GM19324 (cell line): ENCODE data around the gene PLSCR3.

ENCODE experiments used
- ATAC-seq: cut with Tn5 transposase; IDR thresholded peaks from one replicate; pipeline ENCODE4 v1.9.1; 2021; ENCODE audit warnings: mild to moderate bottlenecking, moderate library complexity; ENCODE audit not compliant: unreplicated experiment, low FRiP score

PLSCR3 gene

DNA sequence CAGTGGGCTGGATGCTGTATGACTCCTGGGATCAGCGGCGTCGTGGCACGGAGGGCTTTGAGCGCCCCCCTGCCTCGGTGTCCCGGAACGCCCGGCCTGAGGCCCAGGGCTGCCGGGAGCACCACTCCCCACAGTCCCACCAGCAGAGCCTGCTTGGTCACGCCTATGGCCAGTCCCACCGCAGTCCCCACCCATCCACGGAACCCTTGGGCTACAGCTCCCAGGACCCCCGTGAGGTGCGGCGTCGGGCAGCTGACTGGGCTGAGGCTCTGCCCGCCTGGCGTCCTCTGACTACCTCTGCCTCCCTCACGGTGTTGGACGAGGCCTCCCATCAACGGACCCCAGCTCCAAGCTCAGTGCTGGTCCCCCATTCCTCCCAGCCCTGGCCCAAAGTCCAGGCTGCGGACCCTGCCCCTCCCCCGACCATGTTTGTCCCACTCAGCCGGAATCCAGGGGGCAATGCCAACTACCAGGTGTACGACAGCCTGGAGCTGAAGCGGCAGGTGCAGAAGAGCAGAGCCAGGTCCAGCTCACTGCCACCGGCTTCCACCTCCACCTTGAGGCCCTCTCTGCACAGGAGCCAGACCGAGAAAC, 32.7 kb upstream of the PLSCR3 start:
- ATAC-seq = no peak

DNA sequence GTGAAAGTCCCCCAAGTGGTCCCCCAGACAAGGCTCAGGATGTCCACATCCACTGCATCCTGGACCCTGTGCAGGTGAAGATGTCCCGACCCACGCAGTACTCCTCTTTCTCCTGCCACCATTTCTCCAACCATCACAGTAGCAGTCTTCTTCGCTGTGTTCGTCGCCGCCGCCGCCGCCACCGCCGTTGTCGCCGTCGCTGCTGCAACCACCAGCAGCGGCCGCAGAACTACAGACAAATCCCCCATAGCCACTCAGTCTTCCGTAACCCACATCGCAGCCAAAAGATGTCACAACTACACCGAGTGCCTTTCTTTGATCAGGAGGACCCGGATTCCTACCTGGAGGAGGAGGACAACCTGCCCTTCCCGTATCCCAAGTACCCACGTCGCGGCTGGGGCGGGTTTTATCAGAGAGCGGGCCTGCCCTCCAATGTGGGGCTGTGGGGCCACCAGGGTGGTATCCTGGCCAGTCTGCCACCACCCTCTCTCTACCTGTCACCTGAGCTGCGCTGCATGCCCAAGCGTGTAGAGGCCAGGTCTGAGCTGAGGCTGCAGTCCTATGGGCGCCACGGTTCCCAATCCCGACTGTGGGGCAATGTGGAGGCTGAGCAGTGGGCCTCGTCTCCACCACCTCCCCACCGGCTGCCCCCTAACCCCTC, 32.0 kb upstream of the PLSCR3 start:
- no peak for ATAC-seq

DNA sequence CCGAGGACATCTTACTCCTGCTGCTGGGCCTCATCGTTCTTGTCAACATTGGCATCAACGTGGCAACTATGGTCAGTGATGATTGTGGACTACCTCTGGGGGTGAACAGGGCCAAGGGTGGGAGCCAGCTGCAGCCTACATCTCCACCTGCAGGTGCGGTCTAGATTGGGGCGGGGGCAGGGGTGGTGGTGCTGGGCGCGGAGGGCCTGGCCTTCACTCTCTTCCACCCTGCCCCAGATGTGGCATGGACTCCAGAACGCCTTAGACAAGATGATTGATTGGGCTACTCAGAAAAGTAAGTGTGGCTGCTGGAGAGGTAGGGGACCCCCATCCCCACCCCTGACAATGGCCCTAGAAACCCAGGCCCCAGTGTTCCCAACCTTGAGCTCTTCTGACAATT, 31.4 kb upstream of the PLSCR3 start:
- ATAC-seq = no peak

DNA sequence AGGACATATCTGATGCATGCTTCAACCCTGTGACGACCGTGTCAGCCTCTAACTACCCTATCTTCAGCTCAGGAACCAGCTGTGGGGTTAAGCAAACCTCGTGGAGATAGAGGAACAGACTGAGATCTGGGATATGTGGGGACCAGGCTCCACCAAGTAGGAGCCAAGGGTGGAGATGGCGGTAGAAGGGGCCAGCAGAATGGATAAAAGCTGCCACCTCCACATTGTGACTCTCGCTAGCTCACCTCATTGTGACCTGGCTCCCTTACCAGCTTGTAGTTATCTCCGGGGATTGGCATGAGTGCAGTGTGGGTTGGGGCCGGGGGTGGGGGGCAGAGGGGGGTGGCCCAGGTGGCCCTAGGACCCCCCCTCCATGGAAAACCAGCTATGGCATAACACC, 31.0 kb upstream of the PLSCR3 start, which contains the start of gene SPEM2:
Gene SPEM2 (plus strand): TSS at position 301 of the 400 bp plus-strand sequence. CDS start 73 bp downstream, at position 374.
- ATAC-seq = no peak

DNA sequence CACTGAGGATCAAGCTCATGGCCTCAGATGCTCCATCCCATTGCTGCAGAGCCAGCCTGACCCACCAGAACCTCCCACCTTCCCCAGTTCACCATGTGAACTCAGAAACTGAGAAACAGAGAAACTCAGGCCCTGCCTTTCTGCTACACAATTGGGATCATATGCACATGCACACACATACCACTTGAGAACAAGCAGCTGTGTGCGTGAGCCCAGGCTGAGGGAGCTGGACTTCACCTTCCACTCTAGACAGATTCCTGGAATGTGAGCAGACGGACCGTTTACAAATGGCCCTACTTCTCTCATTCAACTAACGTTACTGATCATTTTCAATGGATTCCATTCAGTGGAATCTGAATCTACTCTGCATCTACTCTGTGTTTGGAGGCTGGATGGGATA, 29.4 kb upstream of the PLSCR3 start:
- no peak for ATAC-seq

DNA sequence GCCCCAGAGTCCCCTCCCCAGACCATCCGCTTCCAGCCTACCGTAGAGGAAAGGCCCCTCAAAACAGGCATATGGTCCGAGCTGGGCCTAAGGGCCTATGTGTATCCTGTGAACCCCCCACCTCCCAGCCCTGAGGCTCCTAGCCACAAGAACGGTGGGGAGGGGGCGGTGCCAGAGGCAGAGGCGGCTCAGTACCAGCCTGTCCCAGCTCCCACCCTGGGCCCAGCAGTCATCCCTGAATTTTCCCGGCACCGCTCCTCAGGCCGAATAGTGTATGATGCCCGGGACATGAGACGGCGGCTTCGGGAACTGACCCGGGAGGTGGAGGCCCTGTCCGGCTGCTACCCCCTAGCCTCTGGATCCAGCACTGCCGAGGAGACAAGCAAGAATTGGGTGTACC, 26.9 kb upstream of the PLSCR3 start:
- ATAC-seq = no peak

DNA sequence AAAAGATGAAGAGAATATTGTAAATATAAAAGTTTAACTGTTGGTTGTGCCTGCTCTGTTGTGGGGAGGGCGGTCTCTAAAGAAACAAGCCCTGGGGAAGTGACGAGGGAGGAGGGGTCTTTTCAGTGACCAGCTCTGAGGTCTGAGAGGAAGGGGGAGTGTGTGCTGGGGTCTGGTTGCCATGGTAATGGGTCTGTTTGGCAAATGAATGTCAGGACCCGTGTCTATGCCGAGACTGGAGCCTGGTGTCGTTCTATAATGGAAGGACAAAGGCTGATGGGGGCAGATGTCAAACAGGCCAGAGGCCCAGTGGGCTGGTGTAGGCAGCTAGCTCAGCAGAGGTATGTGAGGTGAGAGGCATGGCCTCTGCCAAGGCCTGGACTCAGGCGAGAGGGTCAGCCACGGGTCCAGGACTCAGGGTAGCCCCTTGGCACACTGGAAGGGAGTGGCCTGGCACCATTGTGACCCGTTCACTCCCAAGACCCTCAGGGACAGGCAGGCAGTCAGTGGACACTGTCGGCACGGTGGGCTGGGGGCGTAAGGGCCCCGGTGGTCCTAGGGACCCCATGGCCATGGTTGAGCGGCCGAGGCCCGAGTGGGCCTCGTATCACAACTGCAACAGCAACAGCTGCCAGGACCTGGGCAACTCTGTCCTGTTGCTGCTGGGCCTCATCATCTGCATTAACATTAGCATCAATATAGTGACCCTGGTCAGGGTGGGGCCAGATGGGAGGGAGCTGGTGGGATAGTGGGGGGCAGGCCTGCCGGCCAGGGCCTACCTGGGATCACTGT, 25.7 kb upstream of the PLSCR3 start, which contains the start of gene SPEM1:
Gene SPEM1 (plus strand): TSS at position 506 of the 792 bp plus-strand sequence. CDS start 61 bp downstream, at position 567.
- ATAC-seq = no peak

DNA sequence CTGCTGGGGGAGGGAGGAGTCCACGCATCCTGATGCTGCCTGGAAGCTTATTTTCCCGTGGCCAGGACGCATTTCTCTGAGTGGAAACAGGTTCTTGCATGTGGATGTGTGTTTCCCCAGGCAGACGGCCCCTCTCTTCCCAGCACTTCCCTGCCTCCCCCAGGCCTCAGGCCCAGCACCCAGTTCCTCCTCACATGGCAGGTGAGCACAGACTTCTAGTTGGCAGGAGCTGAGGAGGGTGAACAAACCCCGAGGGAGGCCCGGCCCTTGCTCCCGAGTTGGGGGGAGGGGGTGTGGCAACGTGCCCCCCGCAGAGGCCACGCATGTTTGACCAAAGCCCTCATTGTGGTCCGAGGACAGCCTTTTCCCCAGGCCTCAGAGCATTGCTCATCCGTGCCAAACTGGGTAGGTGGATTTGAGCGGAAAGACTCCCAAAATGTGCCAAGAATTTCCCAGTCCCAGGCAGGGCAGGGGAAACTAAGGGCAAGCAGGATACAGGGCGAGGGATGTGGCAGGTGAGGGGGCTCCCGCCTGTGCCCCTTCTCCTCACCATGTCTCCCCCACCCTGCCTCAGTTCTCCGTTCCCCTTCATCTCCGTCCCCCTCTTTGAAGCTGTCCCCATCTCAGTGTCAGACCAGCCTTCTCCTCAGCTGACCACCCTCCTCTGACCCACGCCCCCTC, 24.3 kb upstream of the PLSCR3 start:
- no peak for ATAC-seq

DNA sequence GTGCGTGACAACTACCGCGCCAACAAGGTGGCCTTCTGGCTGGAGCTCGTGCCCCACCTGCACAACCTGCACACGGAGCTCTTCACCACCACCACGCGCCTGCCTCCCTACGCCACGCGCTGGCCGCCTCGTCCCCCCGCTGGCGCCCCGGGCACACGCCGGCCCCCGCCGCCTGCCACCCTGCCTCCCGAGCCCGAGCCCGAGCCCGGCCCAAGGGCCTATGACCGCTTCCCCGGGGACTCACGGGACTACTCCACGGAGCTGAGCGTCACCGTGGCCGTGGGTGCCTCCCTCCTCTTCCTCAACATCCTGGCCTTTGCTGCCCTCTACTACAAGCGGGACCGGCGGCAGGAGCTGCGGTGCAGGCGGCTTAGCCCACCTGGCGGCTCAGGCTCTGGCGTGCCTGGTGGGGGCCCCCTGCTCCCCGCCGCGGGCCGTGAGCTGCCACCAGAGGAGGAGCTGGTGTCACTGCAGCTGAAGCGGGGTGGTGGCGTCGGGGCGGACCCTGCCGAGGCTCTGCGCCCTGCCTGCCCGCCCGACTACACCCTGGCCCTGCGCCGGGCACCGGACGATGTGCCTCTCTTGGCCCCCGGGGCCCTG, 22.8 kb upstream of the PLSCR3 start:
- no peak for ATAC-seq

DNA sequence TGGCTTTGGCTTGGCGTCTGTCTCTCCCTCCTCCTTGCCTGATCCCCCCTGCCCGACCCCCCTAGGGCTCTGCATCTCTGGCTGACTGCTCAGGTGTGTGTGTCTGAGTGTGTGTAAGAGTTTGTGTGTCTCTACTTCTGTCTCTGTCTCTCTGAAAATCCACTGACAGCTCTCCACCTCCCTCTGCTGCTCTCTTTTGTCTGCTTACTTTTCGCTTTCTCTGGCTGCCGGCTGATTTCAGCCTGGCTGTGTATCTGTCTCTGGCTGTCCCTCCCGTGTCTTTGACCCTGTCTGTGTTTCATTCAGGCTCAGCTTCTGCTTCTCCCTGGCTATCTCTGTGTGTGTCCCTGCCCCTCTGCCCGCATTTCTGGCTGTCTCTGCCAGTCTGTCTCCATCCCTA, 22.0 kb upstream of the PLSCR3 start:
- no peak for ATAC-seq

DNA sequence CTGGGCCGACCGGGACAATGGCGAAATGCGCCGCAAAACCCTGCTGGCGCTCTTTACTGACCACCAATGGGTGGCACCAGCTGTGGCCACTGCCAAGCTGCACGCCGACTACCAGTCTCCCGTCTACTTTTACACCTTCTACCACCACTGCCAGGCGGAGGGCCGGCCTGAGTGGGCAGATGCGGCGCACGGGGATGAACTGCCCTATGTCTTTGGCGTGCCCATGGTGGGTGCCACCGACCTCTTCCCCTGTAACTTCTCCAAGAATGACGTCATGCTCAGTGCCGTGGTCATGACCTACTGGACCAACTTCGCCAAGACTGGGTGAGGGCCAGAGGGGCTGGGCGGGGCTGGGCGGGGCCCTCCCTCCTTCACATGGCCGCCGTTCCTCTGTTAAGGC, 21.5 kb upstream of the PLSCR3 start:
- ATAC-seq = no peak

DNA sequence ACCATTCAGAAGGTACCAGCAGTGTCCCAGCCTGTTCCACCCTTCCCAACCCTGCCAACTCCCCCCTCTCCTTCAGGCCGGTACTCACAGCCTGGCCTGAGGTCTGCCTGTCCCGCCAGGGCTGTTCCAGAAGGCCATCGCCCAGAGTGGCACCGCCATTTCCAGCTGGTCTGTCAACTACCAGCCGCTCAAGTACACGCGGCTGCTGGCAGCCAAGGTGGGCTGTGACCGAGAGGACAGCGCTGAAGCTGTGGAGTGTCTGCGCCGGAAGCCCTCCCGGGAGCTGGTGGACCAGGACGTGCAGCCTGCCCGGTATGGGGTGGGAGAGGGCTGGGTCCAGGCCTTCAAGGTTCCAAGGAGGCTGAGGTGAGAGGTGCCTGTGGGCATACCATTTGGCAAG, 20.5 kb upstream of the PLSCR3 start:
- ATAC-seq = no peak

DNA sequence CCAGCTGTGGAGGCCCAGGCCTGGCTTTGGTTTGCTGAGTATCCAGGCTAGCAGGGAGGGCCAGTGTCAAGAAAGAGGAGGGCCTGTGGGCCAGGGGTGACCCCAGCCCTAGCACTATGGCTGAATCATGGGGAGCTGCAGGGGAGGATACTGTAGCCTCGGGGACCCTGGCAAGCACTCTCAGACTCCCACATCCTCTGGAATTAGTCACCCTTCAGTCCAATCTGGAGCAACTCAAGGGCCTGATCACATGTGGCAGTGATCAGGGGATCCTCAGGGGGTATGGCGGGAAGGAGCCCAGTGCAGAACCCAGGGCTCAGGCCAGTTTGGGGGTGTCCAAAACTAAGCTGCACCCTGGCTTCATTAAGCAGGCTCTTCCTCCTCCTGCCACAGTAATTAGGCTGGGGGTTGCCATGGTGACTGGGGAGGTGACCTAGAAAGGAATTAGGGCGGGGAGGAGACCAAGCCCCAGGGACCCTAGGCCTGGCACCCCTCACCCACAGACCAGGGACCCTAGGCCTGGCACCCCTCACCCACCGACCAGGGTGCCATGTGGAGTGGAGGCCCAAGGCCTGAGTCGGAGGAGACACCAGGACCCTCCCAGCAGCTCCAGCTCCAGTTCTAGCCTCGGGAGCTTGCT, 19.1 kb upstream of the PLSCR3 start:
- ATAC-seq = no peak

DNA sequence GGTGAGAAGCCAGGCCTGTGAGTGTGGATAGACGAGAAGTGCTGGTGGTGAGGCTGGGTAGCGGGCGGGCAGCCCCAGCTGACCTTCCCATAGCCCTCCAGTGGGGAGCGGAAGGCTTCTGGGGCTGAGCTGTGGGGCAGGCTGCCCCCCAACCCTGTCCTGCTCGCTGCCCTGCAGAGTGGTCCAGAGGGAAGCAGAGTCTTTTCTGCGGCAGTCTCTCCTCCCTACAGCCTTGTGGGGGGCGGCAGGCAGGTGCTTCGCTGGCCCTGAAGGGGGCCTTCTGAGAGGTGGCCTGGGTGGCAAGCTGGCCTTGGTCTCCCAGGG, 17.1 kb upstream of the PLSCR3 start:
- ATAC-seq = no peak

DNA sequence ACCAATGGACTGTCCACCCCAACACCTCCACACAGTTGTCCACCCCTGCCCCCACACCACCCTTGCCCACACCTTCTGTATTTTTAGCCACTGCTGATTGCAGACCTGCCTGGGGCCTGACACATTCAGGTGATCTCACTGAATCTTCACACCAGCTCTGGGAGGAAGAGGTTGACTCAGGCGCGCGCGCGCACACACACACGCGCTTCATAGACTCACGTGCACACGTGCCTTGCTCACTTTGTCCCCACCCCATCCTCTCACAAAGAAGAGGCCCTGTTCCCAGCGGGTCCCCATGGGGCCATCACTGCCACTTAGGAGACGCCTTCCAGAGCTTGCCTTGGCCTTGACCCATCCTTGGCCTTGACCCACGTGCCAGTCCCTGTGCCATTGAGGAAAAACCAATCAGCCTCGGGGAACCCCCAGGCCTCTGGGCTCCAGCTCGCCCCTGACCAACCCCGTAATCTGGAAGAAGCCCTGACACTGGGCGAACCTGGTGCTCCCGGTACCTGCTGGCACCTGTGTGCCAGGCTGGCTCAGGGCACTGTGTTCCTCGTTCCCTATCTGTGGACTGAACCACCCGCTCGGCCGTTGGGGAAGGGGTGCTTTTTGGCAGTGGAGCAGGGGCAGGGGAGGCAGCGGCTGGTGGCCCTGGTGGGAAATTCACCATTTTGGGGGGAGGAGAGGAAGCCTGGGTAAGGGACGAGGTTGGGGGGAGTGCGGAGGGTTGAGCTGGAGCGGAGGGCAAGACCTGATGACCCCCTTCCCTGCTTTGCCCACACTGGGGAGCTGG, 16.5 kb upstream of the PLSCR3 start:
- ATAC-seq = no peak

DNA sequence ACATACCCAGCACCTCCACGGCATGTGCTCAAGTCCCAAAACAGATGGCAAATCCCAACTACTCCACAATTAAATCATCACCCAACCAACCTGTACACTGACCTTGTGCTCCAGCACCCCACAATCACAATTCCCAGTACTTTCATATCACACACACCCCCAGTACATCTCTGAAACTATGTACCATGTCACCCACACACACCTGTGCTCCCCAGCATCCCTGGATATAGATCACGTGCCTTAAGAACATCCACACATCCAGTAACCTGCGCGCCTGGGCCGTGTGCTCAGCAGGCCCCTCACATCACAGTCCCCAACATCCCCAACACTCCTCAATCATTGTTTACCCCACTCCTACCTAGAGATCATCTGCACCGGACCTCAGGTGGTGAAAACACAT, 15.4 kb upstream of the PLSCR3 start:
- no peak for ATAC-seq

DNA sequence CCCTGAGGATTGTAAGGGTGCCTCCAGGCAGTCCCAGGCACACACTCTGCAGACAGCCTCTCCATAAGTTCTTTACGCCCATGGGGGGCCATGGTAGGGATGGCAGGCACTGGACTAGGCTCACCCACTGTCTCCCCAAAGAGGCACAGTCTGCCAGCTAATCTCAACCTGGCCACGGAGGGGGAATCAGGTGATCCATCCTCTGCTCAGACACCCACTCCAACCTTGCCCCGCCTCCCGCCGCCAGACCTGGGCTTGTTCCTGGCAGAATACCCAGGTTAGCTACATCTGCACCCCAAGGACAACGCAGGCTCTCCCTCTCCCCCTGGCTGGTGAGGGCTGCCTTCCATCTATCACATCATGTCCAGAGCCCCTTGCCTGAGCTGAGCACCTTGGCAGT, 14.5 kb upstream of the PLSCR3 start:
- no peak for ATAC-seq

DNA sequence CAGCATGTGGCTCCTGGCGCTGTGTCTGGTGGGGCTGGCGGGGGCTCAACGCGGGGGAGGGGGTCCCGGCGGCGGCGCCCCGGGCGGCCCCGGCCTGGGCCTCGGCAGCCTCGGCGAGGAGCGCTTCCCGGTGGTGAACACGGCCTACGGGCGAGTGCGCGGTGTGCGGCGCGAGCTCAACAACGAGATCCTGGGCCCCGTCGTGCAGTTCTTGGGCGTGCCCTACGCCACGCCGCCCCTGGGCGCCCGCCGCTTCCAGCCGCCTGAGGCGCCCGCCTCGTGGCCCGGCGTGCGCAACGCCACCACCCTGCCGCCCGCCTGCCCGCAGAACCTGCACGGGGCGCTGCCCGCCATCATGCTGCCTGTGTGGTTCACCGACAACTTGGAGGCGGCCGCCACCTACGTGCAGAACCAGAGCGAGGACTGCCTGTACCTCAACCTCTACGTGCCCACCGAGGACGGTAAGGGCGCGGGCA, 14.0 kb upstream of the PLSCR3 start:
- no peak for ATAC-seq

DNA sequence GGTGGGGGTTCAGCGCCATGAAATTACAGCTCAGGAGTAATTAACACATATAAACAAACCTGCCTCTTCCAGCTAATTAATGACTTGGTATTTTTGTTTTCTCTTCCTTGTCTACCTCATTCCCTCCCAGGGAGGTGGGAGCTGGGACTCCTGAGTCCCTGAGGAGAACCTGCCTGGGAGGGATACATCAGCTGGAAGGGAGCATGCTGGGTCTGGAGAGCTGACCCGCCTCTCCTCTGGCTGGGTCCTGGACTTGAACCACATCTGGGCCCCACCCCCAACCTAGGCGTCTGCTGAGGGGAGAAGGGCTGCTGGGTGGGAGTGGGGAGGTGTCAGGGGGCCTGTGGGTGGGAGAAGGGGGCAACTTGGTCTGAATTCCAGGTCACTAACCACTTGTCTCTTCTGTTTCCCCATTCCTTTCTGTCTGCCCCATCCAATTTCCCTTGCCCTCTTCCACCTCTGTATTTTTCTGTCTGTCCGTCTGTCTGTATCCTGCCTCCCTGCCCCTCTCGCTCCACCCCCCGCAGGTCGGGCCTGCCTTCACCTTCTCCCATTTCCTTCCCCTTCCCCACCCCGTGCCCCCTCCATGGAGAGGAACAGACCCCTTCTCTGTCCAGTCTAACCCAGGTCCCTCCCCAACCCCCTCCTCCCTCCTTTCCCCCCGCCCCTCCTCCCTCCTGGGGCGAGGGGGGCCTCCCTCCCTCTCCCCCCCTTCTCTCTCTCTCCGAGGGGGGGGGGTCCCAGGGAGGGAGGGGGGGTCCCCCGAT, 13.3 kb upstream of the PLSCR3 start, which contains the start of gene NLGN2:
Gene NLGN2 (plus strand): TSS at position 361 of the 767 bp plus-strand sequence. CDS start 411 bp downstream, outside the sequence.
- ATAC-seq = no peak
